HG03064 (cell line): ENCODE measurements around the gene DDX4.
"Not testable (repeated sequence)": the region's sequence is repeated elsewhere in the genome, so short reads cannot be mapped to it uniquely, and the experiment has no call there.

ENCODE experiments used
- ATAC-seq: cut with Tn5 transposase; IDR thresholded peaks from one replicate; pipeline ENCODE4 v1.9.1; 2021; ENCODE audit warnings: low read depth; ENCODE audit not compliant: unreplicated experiment

Gene DDX4

DNA sequence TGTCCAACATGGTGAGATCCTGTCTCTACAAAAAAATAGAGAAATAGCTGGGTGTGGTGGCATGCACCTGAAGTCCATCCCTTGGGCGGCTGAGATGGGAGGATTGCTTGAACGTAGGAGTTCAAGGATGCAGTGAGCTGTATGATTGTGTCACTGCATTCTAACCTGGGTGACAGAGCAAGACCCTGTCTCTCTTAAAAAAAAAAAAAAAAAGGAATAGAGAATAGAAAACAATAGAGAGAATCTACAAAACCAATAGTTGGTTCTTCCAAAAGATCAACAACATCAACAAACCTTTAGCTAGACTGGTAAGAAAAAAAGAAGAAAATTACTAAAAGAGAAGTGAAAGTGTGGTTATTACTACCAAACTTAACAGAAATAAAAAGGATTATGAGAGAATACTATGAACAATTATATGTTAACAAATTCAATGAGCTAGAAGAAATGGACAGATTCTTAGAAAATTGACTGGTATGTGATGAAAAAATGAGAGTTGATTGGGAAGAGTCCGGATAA lies 17.6 kb upstream of the DDX4 start:
- no peak for ATAC-seq

DNA sequence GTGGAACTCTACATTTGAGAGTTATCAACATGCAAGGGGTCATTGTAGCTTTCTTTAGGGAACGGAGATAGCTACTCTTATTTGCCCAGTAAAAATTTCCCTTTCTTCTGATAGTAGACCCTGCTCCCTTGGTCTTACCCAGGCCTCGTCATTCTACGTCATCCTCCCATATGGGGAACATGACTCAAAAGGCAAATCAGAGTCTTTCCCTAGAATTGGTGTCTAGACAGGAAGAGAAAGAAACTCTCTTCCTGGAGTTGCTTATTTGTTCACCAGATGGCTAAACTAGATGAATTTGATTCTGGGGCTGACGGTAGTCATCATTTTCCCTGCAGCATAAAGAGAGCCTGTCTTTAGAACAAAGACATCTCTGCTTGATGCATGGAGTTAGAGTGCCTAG lies 13.6 kb upstream of the DDX4 start:
- ATAC-seq, result no peak

DNA sequence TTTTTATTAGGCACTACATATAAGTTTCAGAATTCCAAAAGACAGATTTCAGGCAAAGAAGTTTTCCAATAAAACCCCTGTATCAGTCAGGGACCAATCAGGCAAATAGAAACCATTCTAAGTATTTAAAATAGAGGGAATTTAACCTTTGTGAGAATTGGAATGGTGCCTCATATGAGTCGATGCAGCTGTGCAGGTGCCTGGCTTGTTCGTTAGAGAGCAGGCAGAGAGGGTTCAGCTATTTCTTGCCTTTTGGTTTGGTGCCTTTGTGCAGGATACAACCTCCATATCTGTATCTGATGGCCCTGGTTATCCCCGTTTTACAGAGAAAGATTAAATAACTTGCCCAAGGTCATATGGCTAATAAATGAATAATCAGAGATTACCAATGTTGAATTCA lies 6.0 kb upstream of the DDX4 start:
- no peak for ATAC-seq

DNA sequence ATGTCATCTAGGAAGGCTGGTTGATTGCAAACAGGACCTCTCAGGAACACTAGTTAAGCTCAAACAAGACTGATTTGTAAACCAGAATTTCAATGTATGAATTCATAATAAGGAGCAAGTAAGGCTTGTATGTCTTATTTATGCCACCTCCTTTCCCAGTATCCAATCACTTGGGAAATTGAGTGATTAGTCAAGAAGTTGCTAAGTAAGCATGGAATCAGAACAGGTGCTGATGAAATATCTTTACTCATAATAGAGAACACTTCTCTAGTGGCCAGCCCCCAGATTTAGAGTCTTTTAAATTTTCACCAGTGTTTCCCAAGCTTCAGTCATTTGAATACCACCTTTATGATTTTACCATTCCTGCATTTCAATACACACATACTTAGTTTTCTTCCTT lies 5.3 kb upstream of the DDX4 start:
- no peak for ATAC-seq

DNA sequence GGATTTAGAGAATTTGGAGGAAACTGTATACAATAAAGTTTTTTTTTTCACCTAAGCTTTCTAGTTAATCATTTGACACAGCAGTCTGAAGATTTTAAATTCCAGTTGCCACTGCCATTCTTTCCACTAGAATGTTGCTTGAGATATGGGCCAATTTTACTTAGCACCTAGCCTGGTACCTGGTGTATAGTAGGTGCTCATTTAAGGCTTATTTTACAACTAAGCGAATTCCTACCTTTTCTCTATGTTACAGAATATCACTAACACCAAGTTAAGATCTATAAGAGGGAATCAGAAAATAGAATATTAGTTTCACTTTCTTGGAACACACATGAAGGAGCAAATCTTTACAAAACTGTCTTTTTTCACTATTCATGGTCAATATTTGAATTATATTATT lies 3.2 kb upstream of the DDX4 start:
- ATAC-seq, result no peak

DNA sequence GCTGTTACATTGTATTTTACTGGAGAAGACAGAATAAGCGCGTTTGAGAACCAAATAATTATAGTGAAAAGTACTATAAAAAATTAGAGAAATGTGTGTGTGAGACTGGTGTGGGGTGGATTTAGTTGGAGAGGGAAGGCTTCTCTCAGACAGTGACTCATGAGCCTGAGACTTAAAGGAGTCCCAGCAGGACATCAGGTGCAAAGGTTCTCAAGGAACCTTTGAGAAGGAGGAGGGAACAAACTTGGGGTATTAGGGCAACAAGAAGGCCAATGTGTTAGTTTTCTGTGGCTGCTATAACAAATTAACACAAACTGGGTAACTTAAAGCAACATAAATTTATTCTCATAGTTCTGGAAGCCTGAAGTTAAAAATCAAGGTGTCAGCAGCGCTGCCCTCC lies 4.9 kb downstream of the DDX4 start:
- ATAC-seq, result no peak

DNA sequence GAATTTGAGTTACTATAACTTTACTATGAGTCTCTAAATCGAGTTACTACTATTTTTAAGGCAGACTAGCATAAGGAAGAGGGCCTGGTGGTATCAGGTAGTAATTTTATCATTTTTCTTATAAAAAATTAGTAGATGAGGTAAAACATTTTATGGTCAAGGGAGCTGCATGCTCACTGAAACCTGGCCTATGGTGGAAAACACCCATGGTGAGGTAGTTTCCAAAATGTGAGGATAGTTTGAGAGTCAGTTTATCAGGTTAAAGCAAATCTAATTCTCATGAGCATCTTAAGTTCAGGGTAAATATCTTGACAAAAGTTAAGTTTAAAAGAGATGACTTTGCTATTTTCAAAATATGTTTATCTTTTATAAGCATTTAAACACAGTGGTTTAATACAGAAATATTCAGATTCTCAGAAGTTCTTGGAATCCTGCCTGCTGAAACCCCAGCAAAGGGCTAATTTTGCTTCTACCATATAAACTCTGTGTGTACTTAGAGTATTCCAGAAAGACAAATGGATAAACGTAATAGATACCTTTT lies 10.0 kb downstream of the DDX4 start:
- no peak for ATAC-seq

DNA sequence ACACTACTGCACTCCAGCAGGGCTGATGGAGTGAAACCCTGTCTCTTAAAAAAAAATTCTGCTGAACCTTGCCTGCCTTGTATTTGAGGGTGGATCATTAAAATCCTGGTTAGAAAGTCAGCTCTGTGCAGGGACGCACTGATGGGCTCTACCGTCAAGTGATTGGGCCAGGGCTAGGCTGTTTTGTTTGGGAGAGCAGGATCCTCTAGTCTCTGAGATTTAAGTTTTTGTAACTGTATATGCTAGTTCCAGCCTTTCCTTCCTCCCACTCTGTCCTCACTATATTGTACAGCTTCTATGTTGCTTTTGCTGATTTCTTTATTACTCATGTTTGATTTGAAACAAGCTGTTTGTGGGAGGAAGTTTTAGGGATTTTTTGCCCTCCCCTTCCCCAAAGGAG lies 11.5 kb downstream of the DDX4 start:
- ATAC-seq, result no peak

DNA sequence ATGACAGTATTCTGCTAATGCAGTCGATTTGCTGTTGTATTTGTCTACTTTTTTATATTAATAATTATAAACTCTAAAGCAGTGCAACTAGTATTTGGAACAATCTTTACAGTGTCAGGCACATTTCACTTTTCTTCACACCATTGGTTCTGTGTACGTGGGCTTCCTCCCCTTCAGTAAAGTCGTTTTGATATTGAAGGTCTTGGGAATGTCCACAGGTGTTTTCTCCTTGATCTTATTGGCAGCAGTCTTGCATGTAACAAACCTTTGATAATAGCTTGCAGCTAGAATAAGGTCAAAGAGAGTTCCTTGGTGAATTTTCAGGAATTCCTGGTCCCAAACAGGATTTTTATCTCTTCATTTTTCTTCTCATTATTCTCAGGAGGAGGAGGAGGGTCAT lies 12.2 kb downstream of the DDX4 start:
- no peak for ATAC-seq

DNA sequence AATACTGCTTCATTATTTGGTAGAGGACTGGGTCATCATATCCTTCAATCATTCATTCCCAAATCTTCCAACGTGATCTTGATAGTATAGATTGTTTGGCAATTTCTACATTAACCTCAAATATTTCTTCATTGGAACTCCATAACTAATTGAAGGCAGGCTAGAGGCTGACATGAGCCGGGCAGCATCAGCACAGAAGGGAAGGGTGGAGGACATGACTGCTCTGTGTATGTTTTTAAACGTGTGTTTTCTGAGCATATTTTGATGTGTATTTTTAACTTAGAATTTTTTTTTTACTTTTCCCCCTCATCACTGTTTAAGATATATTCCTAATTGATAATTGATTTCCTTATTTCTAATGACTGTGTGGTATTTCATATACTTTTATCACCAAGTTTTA lies 12.6 kb downstream of the DDX4 start:
- no peak for ATAC-seq

DNA sequence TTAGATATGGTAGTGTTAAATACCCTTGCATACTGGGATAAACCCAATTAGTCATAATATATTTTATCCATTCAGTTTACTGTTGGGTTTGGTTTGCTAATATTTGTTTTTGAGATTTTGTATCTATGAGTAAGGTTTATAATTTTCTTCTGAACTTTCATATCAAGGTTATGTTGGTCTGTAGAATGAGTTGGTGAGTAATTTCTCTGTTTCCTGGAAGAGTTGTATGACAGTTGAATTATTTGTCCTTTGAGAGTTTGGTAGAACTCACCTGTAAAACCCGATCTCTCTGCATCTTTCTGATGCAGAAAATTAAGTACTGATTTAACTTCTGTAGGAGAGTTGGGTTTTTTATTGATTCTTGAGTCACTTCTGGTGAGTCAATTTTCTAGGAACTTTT lies 20.4 kb downstream of the DDX4 start:
- ATAC-seq, result no peak

DNA sequence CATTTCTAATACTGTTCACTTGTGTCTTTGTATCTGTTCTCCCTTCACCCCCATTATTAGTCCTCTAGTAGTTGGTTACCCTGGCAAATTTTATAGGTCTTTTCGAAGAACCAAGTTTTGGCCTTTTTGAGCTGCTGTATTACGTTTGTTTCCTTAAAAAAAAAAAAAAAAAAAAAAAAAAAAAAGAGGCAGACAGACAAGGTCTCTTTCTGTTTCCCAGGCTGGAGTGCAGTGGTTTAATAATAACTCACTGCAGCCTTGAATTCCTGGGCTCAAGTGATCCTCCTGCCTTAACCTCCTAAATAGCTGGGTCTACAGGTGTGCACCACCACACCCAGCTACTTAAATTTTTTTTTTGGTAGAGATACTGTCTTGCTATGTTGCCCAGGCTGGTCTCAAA lies 20.9 kb downstream of the DDX4 start:
- ATAC-seq, result no peak

DNA sequence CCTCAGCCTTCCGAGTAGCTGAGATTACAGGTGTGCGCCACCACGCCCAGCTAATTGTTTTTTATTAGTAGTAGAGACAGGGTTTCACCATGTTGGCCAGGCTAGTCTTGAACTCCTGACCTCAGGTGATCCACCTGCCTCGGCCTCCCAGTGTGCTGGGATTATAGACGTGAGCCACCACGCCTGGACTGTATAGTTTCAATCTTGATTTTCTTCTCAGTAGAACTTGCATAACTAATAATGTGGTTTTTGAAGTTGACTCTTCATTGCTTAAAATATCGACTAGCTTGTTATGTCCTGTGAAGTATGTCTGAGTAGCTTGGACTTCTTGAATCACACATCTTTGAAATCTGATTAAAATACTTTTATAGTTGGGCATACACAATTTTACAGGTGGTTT lies 23.9 kb downstream of the DDX4 start:
- ATAC-seq, result not testable (repeated sequence)

DNA sequence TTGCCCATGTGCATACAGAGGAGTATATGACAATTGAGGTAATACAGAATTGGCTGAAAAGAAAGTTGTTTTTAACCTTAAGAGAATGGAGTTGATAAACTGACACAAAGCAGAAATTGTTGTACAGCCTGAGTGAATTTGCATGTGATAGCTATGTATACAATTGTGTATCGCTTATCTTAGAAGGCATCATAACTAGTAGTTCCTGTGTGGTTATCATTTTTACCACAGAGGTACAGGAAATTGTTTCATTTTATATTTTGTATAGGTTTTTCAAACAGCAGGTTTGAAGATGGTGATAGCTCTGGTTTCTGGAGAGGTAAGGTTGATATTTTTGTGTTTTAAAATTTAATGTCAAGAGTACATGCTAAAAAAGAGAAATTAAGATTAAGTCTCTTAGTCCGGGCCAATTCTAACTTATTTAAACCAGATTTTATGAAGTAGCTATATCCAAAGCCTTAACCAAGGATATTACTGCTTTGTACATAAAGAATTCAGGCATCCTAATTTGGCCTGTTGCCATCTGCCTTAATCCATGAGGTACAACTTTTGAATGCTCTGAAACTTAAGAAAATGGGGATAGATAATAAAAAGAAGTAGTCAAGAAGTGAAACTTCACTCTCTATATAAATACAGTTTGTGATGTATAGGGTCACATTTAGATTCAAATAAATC lies 26.0 kb downstream of the DDX4 start:
- no peak for ATAC-seq

DNA sequence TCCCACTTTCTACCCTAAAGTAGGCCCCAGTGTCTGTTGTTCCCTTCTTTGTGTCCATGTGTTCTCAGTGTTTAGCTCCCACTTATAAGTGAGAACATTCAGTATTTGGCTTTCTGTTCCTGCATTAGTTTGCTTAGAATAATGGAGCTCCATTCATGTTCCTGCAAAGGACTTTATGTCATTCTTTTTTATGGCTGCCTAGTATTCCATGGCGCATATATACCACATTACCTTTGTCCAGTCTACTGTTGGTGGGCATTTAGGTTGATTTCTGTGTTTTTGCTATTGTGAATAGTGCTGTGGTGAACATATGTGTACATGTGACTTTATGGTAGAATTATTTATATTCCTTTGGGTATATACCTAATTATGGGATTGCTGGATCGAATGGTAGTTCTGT lies 30.4 kb downstream of the DDX4 start:
- no peak for ATAC-seq

DNA sequence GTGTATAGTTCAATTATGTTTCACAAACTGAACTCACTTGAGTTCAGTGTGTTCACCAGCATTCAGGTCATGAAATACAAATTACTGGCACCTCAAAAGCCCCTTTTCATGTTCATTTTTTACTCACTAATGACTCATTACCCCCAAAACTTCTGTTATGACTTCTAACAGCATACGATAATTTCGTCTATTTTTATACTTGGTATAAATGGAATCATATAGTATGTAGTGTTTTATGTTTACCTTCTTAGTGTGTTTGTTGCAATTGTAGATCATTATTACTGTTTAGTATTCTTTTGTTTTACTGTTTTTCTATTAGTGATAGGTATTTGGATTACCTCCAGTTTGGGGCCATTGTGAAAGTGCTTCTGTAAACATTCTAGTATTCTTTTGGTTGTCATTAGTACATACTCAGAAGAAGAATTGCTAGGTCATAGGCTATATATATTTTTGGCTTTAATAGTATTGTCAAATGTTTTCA lies 33.4 kb downstream of the DDX4 start:
- ATAC-seq, result no peak

DNA sequence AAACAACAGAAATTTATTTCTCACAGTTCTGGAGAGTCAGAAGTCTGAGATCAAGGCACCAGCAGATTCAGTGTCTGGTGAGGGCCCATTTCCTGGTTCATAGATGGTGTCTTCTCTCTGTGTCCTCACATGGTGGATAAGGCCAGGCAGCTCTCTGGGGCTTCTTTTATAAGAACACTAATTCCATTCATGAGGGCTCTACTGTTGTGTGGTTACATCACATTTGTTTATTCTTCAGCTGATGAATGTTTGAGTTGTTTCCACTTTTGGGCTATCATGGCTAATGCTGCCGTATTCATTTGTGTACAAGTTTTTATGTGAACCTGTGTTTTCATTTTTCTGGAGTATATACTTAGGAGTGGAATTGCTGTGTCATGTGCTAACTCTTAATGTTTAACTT lies 35.2 kb downstream of the DDX4 start:
- no peak for ATAC-seq

DNA sequence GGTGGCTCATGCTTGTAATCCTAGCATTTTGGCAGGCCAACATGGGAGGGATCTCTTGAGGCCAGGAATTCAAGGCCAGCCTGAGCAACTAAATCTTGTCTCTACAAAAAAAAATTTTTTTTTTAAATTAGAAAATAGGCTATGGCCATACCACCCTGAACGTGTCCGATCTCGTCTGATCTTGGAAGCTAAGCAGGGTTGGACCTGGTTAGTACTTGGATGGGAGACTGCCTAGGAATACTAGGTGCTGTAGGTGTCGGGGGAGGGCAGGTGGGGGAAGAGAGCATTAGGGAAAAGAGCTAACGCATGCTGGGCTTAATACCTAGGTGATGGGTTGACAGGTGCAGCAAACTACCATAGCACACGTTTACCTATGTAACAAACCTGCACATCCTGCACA lies 39.5 kb downstream of the DDX4 start:
- no peak for ATAC-seq

DNA sequence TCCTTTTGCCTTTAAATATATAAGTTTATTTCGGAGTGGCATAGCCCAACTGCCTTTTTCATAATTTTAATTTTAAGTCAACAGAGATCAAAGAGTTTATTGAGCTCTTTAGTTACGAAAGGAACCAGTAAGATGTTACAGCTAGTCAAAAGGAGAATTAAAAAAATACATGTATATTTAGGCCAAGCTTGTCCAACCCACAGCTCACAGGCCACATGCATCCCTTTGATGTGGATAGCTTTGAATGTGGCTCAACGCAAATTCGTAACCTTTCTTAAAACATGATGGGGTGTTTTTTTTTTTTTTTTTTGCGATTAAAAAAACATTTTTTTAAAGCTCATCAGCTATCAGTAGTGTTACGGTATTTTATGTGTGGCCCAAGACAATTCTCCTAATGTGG lies 63.1 kb downstream of the DDX4 start:
- ATAC-seq, result no peak

DNA sequence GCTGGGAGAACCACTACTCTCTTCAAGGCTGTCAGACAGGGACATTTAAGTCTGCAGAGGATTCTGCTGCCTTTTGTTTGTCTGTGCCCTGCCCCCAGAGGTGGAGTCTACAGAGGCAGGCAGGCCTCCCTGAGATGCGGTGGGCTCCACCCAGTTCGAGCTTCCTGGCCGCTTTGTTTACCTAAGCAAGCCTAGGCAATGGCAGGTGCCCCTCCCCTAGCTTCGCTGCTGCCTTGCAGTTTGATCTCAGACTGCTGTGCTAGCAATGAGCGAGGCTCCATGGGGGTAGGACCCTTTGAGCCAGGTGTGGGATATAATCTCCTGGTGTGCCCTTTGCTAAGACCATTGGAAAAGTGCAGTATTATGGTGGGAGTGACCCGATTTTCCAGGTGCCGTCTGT lies 71.0 kb downstream of the DDX4 start:
- ATAC-seq, result not testable (repeated sequence)

DNA sequence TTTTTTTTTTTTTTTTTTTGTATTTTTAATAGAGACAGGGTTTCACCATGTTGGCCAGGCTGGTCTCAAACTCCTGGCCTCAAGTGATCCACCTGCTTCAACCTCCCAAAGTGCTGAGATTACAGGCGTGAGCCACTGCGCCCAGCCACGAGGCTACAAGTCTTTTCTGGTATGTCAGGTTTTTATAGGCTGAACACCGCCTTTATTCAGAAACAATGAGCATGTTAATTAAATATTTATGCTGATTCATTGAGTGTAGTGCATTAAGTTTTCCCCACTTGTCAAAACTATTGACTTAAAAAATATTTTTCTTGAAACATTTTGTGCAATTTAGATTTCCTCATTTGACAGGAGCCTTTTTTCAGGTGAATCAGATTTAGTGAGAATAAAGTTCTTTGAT lies 78.1 kb downstream of the DDX4 start:
- ATAC-seq, result not testable (repeated sequence)

DNA sequence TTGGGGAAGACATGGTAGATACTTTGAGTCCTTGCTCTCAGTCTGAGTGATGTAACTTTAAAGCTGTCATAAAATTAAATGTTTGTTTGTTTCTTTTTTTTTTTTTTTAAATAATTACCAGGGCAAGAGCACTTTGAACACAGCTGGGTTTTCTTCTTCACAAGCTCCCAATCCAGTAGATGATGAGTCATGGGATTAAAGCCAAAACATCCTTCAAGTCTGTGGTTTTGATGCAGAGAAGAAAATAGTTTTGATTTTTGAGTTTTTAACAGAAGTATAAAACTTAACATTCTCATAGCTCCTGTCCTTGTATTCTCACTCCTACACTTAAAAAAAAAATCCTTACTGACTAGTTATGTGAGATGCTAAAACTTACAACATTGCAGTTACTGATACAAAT lies 78.5 kb downstream of the DDX4 start:
- no peak for ATAC-seq

DNA sequence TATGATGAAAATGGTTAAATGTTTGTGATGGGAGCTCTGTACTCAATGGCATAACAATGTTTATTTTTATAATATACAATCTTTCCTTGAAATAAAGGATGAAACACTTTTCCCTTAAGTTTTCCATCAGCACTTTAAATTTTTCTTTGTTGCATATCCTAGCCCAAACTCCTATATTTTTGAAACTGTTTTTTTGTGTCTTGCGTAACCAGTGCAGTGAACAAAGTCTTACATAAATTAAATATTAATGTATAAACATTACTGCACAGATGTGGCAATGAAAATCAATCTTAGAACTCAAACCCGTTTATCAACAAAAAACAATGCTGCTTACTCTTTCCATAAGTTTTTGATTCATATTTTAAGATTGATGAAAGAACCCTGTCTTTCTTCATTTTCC lies 79.2 kb downstream of the DDX4 start:
- no peak for ATAC-seq
